Erythroblast (primary cell): ENCODE results near the gene PACRGL.

Experiments used
- GATA1 ChIP-seq: IDR thresholded peaks from 2 replicates; pipeline ENCODE4 v1.6.1; 2011; ENCODE audit warnings: low read depth, mild to moderate bottlenecking, control low read depth, low read length, moderate library complexity
- POLR2A ChIP-seq: IDR thresholded peaks from 2 replicates; pipeline ENCODE4 v1.6.1; 2011; ENCODE audit warnings: mild to moderate bottlenecking, low read length

- TF ChIP-seq POLR2A: no peak
- no peak for TF ChIP-seq GATA1
Observed at GRCh38 chr4:20687864-20688263, 12.4 kb upstream of the PACRGL start.
